ENCODE measurements around the gene CENPC. TPM values are rescaled to one million over a fixed set of nuclear protein-coding genes. Genes with fewer than 3 reads are reported as not detected.
"Not testable (repeated sequence)": the region's sequence is repeated elsewhere in the genome, so short reads cannot be mapped to it uniquely, and the experiment has no call there.

CENPC gene
- total RNA-seq, 1 donor from 2014 or later, result 26.4 TPM

GRCh38 chr4:67452100-67452845 is 93.0 kb downstream of the CENPC start:
- Mint-ChIP-seq H3K9me3 (ENCODE audit: low read depth) (peaks cover 9% of the 10 kb centered on the region), H3K27ac (no peak overlapping the region), H3K36me3 (ENCODE audit: insufficient read depth) (peaks cover 9% of the 10 kb centered on the region), H3K27me3 (no peaks in the 10 kb centered on the region), H3K4me3 (ENCODE audit: low read depth) (no peak overlapping the region), H3K4me1 (ENCODE audit: low read depth) (peaks cover 2% of the 10 kb centered on the region)
- no peak for DNase-seq (ENCODE audit: low spot score, unreplicated experiment)
- no peak for TF ChIP-seq CTCF (IDR thresholded peaks at IDR 0.05; ENCODE audit: unreplicated experiment)

- H3K4me1 Mint-ChIP-seq (ENCODE audit: low read depth), result peaks cover 2% of the 10 kb centered on the region
Measured at GRCh38 chr4:67451464-67451863, 93.8 kb downstream of the CENPC start.

GRCh38 chr4:67448621-67449020 is 96.7 kb downstream of the CENPC start:
- peaks cover 14% of the 10 kb centered on the region for H3K36me3 Mint-ChIP-seq (ENCODE audit: insufficient read depth)
- TF ChIP-seq CTCF (IDR thresholded peaks at IDR 0.05; ENCODE audit: unreplicated experiment), result no peak

More at GRCh38 chr4:67451464-67451863, 93.8 kb downstream of the CENPC start:
- Mint-ChIP-seq H3K27me3 (no peaks in the 10 kb centered on the region), H3K4me3 (ENCODE audit: low read depth) (no peak overlapping the region), H3K27ac (no peak overlapping the region), H3K36me3 (ENCODE audit: insufficient read depth) (peaks cover 7% of the 10 kb centered on the region), H3K9me3 (ENCODE audit: low read depth) (peaks cover 7% of the 10 kb centered on the region)
- DNase-seq (ENCODE audit: low spot score, unreplicated experiment), result no peak
- no peak for TF ChIP-seq CTCF (IDR thresholded peaks at IDR 0.05; ENCODE audit: unreplicated experiment)

GRCh38 chr4:67447873-67448272 is 97.4 kb downstream of the CENPC start:
- H3K4me1 Mint-ChIP-seq (ENCODE audit: low read depth), result peaks cover 2% of the 10 kb centered on the region
- H3K36me3 Mint-ChIP-seq (ENCODE audit: insufficient read depth), result peaks cover 14% of the 10 kb centered on the region
- peaks cover 7% of the 10 kb centered on the region for H3K9me3 Mint-ChIP-seq (ENCODE audit: low read depth)
- DNase-seq (ENCODE audit: low spot score, unreplicated experiment), result no peak
- H3K27me3 Mint-ChIP-seq, result no peaks in the 10 kb centered on the region
- H3K4me3 Mint-ChIP-seq (ENCODE audit: low read depth), result no peak overlapping the region
- H3K27ac Mint-ChIP-seq, result no peak overlapping the region
- no peak for TF ChIP-seq CTCF (IDR thresholded peaks at IDR 0.05; ENCODE audit: unreplicated experiment)

More at GRCh38 chr4:67448621-67449020, 96.7 kb downstream of the CENPC start:
- Mint-ChIP-seq H3K27me3 (no peaks in the 10 kb centered on the region), H3K27ac (no peak overlapping the region), H3K4me1 (ENCODE audit: low read depth) (peaks cover 2% of the 10 kb centered on the region), H3K9me3 (ENCODE audit: low read depth) (peaks cover 7% of the 10 kb centered on the region), H3K4me3 (ENCODE audit: low read depth) (no peak overlapping the region)
- DNase-seq (ENCODE audit: low spot score, unreplicated experiment), result no peak

GRCh38 chr4:67446811-67447210 is 98.5 kb downstream of the CENPC start:
- Mint-ChIP-seq H3K27ac (no peak overlapping the region), H3K4me3 (ENCODE audit: low read depth) (no peak overlapping the region), H3K36me3 (ENCODE audit: insufficient read depth) (peaks cover 20% of the 10 kb centered on the region), H3K27me3 (no peaks in the 10 kb centered on the region), H3K4me1 (ENCODE audit: low read depth) (no peaks in the 10 kb centered on the region), H3K9me3 (ENCODE audit: low read depth) (peaks cover 9% of the 10 kb centered on the region)
- TF ChIP-seq CTCF (IDR thresholded peaks at IDR 0.05; ENCODE audit: unreplicated experiment), result no peak
- DNase-seq (ENCODE audit: low spot score, unreplicated experiment), result no peak

GRCh38 chr4:67445881-67446280 is 99.4 kb downstream of the CENPC start:
- H3K4me3 Mint-ChIP-seq (ENCODE audit: low read depth); DNase-seq (ENCODE audit: low spot score, unreplicated experiment); H3K27ac Mint-ChIP-seq; H3K9me3 Mint-ChIP-seq (ENCODE audit: low read depth); H3K4me1 Mint-ChIP-seq (ENCODE audit: low read depth); H3K27me3 Mint-ChIP-seq: not testable (repeated sequence)
- H3K36me3 Mint-ChIP-seq (ENCODE audit: insufficient read depth), result peaks cover 25% of the 10 kb centered on the region

All from progenitor cell of endocrine pancreas (in vitro differentiated cells).